ENCODE measurements around the gene TSPEAR. TPM values are rescaled to one million over a fixed set of nuclear protein-coding genes. Genes with fewer than 3 reads are reported as not detected.

TSPEAR gene
- total and polyA plus RNA-seq, 9 of the 15 experiments (the other 6 are each of a cell fraction or from before 2014, with no cell fraction given): not detected

DNA sequence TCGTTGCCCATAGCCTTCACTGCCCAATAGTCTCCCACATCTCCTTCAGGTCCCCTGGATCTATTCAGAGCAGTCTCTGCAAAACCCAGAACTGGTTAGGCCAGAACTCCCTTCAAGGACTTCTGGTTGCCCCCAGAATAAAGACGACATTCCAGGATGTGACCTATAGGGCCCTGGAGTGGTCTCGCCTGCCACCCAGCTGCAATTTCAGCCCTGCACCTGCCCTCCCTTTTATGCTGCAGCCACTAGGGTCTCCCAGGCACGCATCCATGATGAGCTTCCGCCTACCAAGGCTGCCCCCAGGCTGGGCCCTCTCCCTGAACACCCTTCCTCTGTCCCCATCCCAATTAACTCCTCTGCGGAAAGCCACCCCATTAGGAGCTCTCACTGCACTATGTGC lies 7.2 kb upstream of the TSPEAR start:
- DNase-seq (ENCODE audit: extremely low read depth in 1 of 4, low spot score in 3 of 4) (no peak), FAIRE-seq (no peak), ATAC-seq (peak; percentile 60; the same call in 2 of the 3 replicates)
- Histone ChIP-seq H2AFZ (ENCODE audit: low read depth, low read length) (no peak overlapping the region), H3K27me3 (ENCODE audit: control insufficient read depth in 2 of 2, insufficient read depth in 2 of 2, low read length in 2 of 2) (peaks cover 17 to 28% of the 10 kb centered on the region in 2 experiments; a peak in 4 of 5 replicates), H3K36me3 (ENCODE audit: control insufficient read depth, insufficient read depth, low read length) (no peaks in the 10 kb centered on the region), H3K79me2 (ENCODE audit: control insufficient read depth, insufficient read depth, low read length) (no peaks in the 10 kb centered on the region), H3K4me2 (ENCODE audit: insufficient read depth, low read length) (no peak overlapping the region), H3K9ac (ENCODE audit: insufficient read depth in 1 of 2, low read depth in 2 of 2, low read length in 2 of 2) (no peak overlapping the region), H4K20me1 (replicated peaks; ENCODE audit: control insufficient read depth, insufficient read depth, low read length) (no peaks in the 10 kb centered on the region), H3K9me3 (replicated peaks; ENCODE audit: control insufficient read depth, insufficient read depth, low read depth, low read length) (no peaks in the 10 kb centered on the region), H3K4me3 (no peak overlapping the region), H3K9me1 (ENCODE audit: control insufficient read depth, insufficient read depth, low read length) (no peaks in the 10 kb centered on the region), H3K27ac (ENCODE audit: extremely low read depth, low read depth, low read length) (no peak overlapping the region), H3K4me1 (replicated peaks in 1 of 2; ENCODE audit: control insufficient read depth in 2 of 2, insufficient read depth in 2 of 2, low read length in 2 of 2) (peaks cover 0 to 5% of the 10 kb centered on the region in 2 experiments; a peak in 2 of 5 replicates)
- in situ Hi-C loops (cut with MboI) (no loop called here), intact Hi-C loops (cut with micrococcal nuclease) (no loop called here)
- POLR2A ChIA-PET: interaction anchor here (0.6 to 2.4 kb wide), 2 partner anchors 8 to 165 kb away, joined by 3 to 8 read pairs; no protein-coding TSS in a partner anchor
- WGBS (ENCODE audit: insufficient coverage, low coverage, missing lambda C conversion rate): 2% methylated on average over 6 of the region's 6 CpGs
- BruUV-seq (replicated peaks): no TSS peak
- CTCF ChIA-PET (ENCODE audit: low intra/inter-chr PET ratio): interaction anchor here (0.8 kb wide), 1 partner anchor 207 kb away, joined by 3 read pairs; no protein-coding TSS in a partner anchor
- TF ChIP-seq, protein P1, sequence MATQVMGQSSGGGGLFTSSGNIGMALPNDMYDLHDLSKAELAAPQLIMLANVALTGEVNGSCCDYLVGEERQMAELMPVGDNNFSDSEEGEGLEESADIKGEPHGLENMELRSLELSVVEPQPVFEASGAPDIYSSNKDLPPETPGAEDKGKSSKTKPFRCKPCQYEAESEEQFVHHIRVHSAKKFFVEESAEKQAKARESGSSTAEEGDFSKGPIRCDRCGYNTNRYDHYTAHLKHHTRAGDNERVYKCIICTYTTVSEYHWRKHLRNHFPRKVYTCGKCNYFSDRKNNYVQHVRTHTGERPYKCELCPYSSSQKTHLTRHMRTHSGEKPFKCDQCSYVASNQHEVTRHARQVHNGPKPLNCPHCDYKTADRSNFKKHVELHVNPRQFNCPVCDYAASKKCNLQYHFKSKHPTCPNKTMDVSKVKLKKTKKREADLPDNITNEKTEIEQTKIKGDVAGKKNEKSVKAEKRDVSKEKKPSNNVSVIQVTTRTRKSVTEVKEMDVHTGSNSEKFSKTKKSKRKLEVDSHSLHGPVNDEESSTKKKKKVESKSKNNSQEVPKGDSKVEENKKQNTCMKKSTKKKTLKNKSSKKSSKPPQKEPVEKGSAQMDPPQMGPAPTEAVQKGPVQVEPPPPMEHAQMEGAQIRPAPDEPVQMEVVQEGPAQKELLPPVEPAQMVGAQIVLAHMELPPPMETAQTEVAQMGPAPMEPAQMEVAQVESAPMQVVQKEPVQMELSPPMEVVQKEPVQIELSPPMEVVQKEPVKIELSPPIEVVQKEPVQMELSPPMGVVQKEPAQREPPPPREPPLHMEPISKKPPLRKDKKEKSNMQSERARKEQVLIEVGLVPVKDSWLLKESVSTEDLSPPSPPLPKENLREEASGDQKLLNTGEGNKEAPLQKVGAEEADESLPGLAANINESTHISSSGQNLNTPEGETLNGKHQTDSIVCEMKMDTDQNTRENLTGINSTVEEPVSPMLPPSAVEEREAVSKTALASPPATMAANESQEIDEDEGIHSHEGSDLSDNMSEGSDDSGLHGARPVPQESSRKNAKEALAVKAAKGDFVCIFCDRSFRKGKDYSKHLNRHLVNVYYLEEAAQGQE (IDR thresholded peaks at IDR 0.05; ENCODE audit: borderline replicate concordance): peak; percentile 47; the same call in 1 of the 2 replicates
- TF ChIP-seq, protein P1 (CRISPR knock-in tag; IDR thresholded peaks at IDR 0.05; ENCODE audit: low read depth): no peak
- TF ChIP-seq, protein P2, sequence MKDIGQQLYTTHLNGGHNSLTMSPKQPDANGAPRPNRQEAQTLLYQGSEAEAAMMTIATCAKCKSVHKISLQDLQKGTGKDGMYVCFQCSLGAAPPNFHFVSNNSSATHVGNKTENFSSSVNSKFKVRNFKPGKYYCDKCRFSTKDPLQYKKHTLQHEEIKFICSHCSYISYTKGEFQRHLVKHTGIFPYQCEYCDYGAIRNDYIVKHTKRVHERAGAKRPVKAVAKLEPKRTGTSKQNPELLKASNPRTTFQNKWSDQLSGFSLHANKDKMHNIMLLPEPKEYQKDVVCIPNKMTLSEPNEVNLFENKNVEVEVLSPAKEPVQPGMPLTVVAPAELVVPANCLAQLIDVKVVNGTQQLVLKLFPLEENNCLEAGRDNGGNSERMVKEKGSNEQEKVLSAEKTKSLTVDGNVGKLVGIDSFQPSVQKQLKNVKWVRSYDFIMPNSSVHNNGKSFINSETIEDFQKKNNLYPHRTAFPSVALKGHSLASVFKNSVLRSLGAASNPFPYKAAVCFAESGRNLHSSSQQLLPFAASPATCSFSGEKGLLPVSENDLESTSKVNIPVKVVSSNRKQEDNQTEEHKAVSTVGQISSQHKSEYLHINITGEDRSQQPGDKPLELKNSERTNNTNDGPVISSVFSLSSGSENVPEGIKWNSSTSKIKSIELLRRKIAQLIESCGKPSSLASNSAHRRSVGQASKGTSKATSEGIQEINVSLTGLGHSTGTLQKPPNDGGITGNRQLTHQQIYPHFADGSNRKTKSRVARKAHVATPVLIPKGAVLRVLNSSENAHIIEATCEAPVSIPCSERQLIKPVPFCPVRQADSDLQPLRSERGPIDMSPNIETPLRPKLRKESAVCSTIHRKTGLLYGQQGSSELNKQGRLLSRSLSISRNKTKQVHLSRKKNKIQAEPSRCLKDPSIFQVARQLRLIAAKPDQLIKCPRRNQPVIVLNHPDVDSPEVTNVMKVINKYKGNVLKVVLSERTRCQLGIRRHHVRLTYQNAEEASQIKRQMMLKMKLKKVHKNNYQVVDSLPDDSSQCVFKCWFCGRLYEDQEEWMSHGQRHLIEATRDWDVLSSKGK (CRISPR knock-in tag; IDR thresholded peaks at IDR 0.05): no peak
- no peak for TF ChIP-seq MCM2 (IDR thresholded peaks at IDR 0.05; ENCODE audit: low read depth)
- no peak for TF ChIP-seq ZFP1 (CRISPR knock-in tag; IDR thresholded peaks at IDR 0.05)
- peak in 1 of 2 experiments; percentile 53; a peak in 2 of 4 replicates for TF ChIP-seq RAD21 (CRISPR knock-in tag; conservative IDR thresholded peaks at IDR 0.05 in 1 of 2, IDR thresholded peaks at IDR 0.05 in 1 of 2)
- no peak for TF ChIP-seq NCOA1 (IDR thresholded peaks at IDR 0.05; ENCODE audit: low read depth)
- no peak for TF ChIP-seq NFRKB (IDR thresholded peaks at IDR 0.05; ENCODE audit: low read depth)
- TF ChIP-seq MEF2A (IDR thresholded peaks at IDR 0.05; ENCODE audit: control insufficient read depth, low read depth, low read length): no peak
